GM19240 (cell line): ENCODE results near the gene CLIC3.
A peak's percentile ranks its signal among the peaks of the same experiment; 100 is the strongest.

Experiments
- DNase-seq: peaks from one replicate; pipeline ENCODE4 v3.0.0; 2011; ENCODE audit warnings: low spot score; ENCODE audit not compliant: insufficient read length

CLIC3 gene

GRCh38 chr9:136952876-136953770 is 43.2 kb downstream of the CLIC3 start:
- no peak for DNase-seq

GRCh38 chr9:136952321-136952850 is 44.0 kb downstream of the CLIC3 start:
- DNase-seq: no peak

DNA sequence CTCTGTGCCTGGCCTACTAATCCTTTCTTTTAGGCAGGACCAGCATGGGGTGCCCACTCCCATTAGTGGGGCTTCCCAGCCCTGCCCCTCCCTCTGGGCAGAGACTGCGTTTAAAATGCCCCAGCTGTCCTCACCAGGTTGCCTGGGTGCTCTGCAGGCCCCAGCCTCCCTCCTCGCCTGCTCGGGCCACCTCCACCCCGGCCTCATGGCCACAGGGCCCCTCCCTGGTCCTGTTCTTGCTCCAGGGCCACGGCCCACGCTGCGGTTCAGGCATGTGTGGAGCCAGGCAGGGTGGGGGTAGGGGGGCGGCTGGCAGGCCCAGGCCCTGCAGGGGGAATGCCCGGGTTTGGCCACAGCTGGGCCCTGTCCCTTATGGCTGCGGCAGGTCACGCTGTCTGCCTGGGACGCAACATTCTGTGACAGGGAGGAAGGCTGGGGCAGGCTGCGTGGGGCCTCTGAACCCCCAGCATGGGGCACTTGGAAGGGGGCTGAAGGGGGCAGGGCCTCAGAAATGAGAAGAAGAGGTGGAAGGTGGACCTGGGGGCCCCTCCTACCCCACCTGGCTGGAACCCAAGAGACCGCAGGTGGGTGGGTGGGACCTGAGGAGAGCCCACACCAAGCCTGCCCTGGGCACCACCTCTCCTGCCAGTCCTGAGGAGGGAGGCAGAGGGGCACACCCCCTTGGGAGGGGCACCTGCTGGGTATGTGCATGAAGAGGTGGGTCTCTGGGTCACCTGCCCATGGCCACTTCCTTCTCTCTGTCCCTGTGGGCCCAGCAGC is 44.6 kb downstream of the CLIC3 start, which contains the start of gene LCN12:
LCN12 (plus strand) TSS at position 733 of the 780 bp plus-strand sequence. CDS start 55 bp downstream, outside the sequence.
- DNase-seq: no peak

DNA sequence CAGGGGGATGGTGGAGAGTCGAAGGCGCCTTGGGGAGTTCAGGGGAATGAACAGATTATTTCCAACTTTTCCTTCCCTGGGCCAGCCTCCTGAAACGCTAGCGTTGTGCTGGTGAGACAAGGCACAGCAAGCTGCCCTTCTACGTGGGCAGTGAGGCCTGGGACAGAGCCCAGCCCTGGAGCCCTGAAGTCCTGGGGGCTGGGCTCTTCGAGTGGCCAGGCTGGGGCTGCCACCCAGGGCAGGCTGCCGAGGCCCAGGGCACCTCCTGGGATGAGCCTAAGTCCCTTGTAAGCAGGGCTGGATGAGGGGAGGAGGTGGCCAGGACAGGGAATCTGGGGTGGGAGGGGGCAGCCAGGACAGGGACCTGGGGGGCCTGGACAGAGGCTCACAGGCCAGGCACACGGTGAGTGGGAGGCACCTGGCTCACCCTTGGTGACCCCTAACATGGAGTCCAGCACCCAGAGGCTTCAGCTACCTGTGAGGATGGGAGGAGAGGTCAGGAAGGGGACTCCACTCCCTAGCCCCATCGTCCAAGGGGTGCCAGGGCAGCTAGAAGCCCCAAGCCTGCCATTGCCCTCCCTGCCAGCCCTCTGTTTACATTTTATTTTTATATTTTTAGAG is 45.6 kb downstream of the CLIC3 start:
- no peak for DNase-seq

- peak; percentile 100 for DNase-seq
These were observed 46.3 kb downstream of the CLIC3 start for GRCh38 chr9:136949817-136950655.

DNA sequence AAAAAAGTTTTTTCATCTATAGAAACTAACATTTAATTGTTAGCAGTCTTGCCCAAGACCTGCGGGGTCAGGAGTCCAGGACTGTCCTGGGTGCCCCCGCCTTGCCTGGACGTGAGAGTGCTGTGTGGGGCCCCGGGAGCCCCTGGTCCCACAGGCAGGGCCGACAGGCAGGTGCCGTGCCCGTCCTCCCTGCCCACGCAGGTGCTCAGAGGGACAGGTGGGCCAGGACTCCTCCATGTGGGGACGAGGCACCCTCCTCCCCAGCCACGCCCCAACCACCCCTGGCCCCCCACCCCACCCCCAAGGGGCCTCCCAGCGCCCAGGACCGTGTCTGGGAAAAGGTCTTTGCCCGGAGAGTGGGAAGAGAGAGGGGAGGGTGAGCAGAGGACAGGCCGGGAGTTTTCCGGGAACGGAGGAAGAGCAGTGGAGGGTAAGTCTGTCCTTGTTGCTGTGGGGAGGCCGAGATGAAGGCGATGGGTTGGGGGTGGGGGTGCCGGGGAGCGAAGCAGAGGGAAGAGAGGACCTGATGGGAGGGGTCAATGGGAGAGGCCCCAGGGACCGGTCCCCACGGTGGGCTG is 47.0 kb downstream of the CLIC3 start:
- DNase-seq: no peak

DNA sequence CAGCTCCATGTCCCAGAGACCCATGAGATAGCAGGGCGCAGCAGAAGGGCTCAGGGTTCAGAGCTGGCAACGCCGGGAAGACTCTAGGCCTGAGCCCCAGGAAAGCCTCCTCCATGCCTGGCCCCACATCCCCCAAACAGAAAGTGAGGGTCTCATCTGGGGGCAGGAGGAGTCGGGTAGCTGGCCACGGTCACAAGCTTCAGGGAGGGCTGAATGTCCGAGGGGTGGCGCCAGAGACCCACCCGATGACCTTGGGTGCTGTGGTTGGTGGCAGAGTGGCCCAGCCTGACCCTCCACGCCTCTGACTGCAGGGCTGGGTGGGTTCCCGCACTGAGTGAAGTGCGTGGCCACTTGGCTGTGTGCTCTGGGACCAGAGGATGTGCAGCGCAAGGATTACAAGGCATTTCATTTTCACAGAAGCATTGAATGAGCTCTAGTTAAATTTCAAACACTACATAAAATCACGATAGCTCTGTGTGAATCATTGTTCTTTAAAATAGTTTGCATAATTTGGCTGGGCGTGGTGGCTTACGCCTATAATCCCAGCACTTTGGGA is 48.3 kb downstream of the CLIC3 start:
- DNase-seq: no peak

DNA sequence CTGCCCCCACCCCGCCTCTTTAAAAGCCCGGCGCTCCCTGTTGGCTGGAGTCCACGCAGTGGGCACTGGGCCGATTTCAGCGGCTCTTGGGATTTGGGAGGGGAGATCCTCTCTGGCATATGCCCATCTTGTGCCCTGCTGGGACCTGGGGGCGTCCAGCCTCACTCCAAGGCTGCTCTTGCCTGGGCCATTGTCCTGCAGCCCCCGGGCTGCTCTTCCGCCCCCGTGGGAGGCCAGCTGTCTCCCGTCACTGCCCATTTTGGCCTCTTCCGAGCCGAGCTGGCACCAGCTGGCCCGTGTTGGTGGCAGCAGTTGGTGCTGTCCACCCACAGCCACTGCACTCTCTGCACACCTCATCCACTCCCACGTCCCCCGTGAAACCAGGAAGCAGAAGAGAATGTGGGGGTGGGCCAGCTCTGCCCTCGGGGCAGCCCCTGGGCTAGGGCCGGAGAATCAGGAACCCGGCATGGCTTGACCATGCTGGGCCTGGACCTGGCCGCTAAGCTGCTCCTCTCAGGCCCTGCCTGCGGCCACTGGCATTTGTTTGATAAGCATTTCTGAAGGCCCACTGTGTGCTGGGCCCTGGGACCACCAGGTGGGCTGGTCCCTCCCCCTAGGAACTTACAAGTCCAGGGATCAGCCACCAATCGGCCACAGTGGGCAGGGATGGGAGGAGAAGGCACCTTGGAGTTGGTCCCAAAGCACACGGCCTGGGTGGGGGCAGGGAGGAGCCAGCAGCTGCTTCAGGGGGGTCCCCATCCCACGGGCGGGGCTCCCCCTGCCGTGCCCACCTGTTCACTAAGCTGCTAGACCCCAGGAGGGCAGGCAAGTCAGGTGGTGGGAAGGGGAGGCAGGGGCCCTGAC is 49.1 kb downstream of the CLIC3 start:
- DNase-seq: no peak

GRCh38 chr9:136946228-136947027 is 49.9 kb downstream of the CLIC3 start:
- DNase-seq: no peak

GRCh38 chr9:136945333-136946227 is 50.8 kb downstream of the CLIC3 start:
- DNase-seq: no peak
